Fibroblast of villous mesenchyme (primary cell): ENCODE measurements around the gene ACAP1. TPM values are rescaled to one million over a fixed set of nuclear protein-coding genes. Genes with fewer than 3 reads are reported as not detected.

Experiments
- DNase-seq: peaks from one replicate; pipeline ENCODE4 v3.0.0-alpha.2; 2010; ENCODE audit warnings: low read depth
- H3K4me3 ChIP-seq: 2 replicates; pipeline ENCODE4 v1.5.1; 2011; ENCODE audit warnings: low read depth, mild to moderate bottlenecking, low read length
- total RNA-seq: library from RNA; depleted of rRNA; stranded (reverse); fragments of >200 nt; gene quantifications from 2 replicates; pipeline ENCODE4 v1.2.3, GENCODE V29; 2012
- TF ChIP-seq, protein P1 (sequence below): IDR thresholded peaks from 2 replicates; pipeline ENCODE4 v1.5.1; 2012; ENCODE audit warnings: low read depth, mild to moderate bottlenecking, low read length; ENCODE audit not compliant: insufficient read depth

ACAP1 gene
- total RNA-seq, 1 donor, result 3.9 TPM

DNA sequence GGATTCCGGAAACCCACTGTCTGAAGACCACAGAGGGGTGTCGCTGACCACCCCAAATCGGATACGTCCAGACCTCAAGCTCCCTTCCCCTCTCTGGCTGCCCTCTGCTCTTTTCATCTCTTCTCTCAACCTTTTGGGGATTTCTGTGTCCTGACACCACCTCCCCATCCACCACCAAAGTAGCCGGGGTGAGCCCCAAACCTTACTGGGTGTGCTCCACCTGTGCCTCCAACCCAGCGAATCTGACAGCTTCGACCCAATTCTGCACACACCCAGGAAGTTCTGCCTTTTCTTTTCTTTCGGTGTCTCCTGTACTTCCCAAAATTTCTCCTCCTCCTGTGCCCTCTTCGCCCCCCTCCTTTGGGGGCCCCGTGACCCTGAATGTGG is 16.2 kb downstream of the ACAP1 start:
- TF ChIP-seq, protein P1, sequence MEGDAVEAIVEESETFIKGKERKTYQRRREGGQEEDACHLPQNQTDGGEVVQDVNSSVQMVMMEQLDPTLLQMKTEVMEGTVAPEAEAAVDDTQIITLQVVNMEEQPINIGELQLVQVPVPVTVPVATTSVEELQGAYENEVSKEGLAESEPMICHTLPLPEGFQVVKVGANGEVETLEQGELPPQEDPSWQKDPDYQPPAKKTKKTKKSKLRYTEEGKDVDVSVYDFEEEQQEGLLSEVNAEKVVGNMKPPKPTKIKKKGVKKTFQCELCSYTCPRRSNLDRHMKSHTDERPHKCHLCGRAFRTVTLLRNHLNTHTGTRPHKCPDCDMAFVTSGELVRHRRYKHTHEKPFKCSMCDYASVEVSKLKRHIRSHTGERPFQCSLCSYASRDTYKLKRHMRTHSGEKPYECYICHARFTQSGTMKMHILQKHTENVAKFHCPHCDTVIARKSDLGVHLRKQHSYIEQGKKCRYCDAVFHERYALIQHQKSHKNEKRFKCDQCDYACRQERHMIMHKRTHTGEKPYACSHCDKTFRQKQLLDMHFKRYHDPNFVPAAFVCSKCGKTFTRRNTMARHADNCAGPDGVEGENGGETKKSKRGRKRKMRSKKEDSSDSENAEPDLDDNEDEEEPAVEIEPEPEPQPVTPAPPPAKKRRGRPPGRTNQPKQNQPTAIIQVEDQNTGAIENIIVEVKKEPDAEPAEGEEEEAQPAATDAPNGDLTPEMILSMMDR, result no peak
- peak overlapping the region; percentile 94 for H3K4me3 ChIP-seq
- no peak for DNase-seq

- TF ChIP-seq, protein P1, result no peak
- H3K4me3 ChIP-seq, result peak overlapping the region; percentile 94
- DNase-seq, result no peak
These were observed 16.7 kb downstream of the ACAP1 start for GRCh38 chr17:7352910-7353635.

- no peak overlapping the region for H3K4me3 ChIP-seq
- TF ChIP-seq, protein P1, result no peak
- peak; percentile 21 for DNase-seq
These were observed 18.0 kb downstream of the ACAP1 start for GRCh38 chr17:7354262-7354843.

DNA sequence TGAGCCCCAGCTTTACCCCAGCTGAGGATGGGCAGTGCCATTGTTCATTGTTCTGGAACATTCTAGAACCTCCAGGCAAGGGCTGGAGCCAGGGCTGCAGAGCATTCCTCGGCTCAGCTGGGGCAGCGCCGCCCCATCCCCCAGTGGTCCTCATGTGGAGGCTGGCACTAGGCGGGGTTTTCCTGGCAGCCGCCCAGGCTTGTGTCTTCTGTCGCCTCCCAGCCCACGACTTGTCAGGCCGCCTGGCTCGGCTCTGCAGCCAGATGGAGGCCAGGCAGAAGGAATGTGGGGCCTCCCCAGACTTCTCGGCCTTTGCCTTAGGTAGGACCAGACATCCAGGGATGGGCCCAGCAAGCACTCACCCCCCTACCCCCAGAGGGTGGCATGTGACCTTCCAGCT is 18.7 kb downstream of the ACAP1 start, which contains the start of gene TMEM95:
Gene TMEM95 (plus strand): TSS at position 104 of the 400 bp plus-strand sequence. CDS start 49 bp downstream, at position 153.
- TF ChIP-seq, protein P1, result no peak
- no peak for DNase-seq
- no peak within 1 kb of the TSS for H3K4me3 ChIP-seq

- TF ChIP-seq, protein P1, result no peak
- no peak overlapping the region for H3K4me3 ChIP-seq
- DNase-seq, result no peak
These were observed 19.2 kb downstream of the ACAP1 start for GRCh38 chr17:7355573-7355972.

GRCh38 chr17:7356072-7356549 is 19.8 kb downstream of the ACAP1 start:
- DNase-seq, result peak; percentile 70
- no peak overlapping the region for H3K4me3 ChIP-seq
- TF ChIP-seq, protein P1, result peak; percentile 80
